HG02642 (cell line): ENCODE data around the gene PHAF1.
"Not testable (repeated sequence)": the region's sequence is repeated elsewhere in the genome, so short reads cannot be mapped to it uniquely, and the experiment has no call there.

Experiments
- ATAC-seq: cut with Tn5 transposase; IDR thresholded peaks from one replicate; pipeline ENCODE4 v1.9.1; 2021; ENCODE audit warnings: mild to moderate bottlenecking; ENCODE audit not compliant: unreplicated experiment, poor library complexity

Gene PHAF1

DNA sequence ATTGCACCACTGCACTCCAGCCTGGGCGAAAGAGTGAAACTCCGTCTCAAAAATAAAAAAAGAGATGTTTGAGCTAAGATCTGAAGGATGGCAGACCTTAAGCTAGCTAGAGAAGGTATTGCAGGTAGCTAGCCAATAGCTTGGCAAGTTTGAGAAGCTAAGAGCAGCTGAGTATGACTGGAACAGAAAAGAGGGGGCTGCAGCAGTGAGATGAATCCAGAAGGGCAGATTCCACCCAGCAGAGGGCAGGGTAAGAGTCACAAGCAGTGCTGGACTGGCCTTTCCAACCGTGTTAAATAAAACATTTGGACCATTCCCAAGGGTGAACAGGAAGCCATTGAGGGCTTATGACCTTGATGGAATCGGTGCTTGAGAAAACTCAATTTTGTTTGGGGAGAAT lies 5.7 kb upstream of the PHAF1 start:
- no peak for ATAC-seq

DNA sequence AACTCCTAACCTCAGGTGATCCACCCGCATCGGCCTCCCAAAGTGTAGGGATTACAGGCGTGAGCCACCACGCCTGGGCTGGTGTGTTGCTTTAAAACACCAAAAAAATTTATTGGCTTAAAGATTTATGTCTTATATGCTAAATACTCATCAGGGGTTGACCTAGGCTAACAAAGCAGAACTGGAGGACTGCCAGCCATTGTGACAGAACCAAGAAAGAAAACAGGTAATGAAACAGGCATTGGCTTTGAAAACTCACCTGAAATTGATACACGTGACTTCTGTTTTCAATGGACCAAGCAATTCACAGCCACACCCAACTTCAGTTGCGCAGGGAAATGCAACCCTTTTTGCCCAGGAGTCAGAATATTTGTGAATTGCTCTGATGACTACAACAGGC lies 4.9 kb upstream of the PHAF1 start:
- ATAC-seq, result no peak

DNA sequence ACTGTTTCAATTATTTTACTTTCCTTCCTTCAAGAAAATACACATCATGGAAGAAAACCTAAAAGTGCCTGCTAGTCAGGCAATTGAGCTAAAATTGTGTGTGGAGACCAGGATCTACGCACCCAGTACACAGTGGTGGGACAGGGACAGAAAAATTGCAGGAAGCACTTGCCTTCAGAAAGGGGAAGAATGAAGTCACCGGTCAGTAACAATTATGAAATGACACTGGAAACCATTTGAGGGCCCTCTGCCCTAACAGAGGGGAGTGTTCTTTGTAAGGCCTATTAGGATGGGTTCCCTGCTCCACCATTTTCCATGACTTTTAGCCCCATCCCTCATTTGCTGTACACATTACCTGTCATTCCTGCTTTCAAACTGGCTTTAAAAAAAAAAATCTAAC lies 4.5 kb upstream of the PHAF1 start:
- no peak for ATAC-seq

DNA sequence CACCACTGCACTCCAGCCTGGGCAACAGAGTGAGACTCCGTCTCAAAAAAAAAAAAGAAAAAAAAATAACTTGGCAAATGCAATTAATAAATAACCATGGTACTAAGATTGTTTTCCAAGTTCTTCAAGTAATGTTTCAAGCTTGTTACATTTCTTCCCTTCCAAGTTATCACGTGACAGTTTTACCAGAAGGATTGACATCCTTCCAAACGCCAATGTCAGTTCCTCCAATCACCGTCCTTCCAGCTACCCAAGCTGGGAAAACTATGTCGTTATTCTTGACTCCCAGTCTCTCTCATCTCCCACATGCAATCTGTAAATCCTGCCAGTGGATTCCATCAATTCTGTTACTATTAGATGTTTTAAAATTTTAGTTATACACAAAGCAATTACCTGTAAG lies 3.9 kb upstream of the PHAF1 start:
- ATAC-seq, result no peak

DNA sequence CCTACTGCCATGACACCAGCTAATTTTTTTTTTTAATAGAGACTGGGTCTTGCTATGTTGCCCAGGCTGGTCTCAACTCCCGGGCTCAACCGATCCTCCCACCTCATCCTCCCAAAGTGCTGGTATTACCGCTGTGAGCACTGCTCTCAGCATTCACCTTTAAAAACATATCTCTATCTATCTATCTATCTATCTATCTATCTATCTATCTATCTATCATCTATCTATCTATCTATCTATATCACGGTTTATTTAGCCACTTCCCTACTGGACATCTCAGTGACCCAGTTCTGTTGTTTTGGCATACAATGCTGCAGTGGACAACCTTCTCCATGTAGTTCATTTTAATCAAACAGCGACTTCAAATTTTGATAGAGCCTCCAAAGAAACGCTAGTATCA lies 1.3 kb upstream of the PHAF1 start:
- ATAC-seq, result no peak

DNA sequence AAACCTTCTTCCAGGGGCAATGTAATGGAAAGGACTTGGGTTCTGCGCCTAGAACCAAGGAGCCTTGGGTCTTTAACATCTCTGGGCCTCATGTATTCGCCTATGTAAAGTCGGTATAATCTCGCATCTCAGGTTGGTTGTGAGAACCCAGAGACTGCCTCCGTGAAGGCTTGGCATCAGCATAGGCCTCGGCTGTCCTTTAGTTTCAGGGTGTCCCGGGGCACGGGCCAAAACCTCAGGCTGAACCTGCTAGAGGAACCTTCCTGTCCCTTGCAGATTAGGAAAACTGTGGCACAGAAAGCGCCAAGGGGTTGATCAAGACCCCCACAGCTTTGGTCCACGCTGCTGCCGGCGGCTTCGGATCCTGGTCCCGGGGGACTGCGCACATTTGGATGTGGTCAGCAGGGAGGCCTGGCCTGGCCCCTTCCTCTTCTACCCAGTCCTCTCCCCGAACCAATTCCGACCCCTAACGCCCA lies 772 bp upstream of the PHAF1 start:
- ATAC-seq, result no peak

DNA sequence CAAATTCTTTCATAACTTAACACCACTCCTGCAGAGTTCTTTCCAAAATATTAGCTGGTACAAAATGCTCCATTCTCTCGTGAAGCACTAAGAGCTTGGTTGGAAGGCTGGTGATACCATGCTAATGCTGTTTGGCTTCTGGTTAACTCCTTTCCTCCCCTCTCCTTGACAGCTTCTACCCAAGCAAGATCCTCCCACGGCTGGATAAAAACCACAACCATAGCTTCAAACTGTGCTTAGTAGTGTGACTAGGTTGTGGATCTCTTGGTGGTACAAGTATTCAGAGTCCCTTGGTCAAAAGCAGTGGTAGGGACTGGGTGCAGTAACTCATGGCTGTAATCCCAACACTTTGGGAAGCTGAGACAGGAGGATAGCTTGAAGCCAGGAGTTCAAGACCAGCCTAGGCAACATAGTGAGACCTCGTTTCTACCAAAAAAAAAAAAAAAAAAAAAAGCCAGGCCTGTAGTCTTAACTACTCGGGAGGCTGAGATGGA lies 2.3 kb downstream of the PHAF1 start:
- no peak for ATAC-seq

DNA sequence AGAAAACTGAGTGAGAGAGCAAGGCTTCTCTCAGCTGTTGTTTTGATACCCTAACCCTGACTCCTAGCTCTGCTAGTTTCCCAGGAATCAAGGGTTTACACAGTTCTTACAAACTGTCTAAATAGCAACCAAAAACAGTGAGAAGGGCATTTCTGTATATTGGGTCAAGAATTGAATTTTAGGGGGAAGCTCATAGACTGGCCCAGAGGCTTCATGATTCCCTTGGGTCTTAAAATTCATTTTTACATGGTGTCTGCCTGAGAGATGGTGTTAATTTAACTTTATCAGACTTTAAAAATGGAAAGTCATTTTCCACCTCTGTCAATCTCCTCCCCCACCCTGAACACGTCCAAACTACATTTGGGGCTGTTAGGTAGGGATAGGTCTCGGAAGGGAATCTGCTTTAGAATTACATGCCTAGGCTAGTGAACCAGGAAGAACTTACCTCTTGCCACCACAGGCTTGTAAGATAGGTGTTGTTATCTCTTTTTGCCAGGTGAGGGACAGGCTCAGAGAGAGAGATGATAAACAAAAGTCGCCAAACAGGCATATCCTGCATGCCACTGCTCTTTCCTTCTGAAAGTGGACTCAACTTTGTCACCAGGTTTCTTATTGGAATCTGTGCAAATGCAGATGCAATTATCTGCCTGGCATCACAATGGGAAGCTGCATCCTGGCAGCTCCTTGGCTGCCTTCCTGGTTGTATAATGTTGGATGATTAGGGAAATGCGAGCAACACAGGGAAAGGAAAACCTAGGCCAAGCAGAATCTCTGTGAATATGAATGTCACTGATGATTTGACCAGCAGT lies 3.1 kb downstream of the PHAF1 start:
- ATAC-seq, result no peak

DNA sequence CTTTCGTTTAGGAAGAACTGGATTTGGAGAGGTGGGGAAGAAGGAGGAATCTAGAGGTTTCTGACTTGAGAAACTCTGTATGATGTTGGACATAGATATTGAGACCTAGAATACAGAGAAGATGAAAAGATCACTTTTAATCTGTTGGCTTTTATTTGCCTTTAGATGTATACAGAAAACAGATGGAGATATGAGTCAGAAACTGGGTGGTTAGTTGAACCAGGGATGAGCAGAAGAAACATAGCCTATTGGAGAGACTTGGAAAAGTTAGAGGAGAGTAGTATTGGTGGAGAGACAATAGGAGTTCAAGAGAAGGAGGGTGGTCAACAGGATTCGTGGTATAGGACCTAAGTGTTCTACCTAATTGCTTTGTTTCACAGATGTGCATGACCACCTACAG lies 5.1 kb downstream of the PHAF1 start:
- ATAC-seq, result no peak

DNA sequence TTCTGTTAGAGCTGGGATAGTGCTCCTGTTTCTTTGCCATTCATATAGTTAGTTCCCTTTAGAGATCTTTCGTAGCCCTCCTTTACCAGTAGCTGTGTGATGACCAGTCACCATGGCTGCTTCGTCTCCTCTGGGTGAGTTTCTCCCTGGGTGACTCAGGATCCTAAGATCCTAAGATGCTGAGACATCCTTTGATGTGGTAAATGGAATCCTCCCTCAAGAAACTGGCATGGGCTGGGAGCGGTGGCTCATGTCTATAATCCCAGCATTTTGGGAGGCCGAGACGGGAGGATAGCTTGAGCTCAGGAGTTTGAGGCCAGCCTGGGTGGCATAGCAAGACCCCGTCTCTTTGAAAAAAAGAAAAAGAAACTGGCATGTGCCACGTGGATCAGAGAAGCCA lies 5.9 kb downstream of the PHAF1 start:
- ATAC-seq, result no peak

DNA sequence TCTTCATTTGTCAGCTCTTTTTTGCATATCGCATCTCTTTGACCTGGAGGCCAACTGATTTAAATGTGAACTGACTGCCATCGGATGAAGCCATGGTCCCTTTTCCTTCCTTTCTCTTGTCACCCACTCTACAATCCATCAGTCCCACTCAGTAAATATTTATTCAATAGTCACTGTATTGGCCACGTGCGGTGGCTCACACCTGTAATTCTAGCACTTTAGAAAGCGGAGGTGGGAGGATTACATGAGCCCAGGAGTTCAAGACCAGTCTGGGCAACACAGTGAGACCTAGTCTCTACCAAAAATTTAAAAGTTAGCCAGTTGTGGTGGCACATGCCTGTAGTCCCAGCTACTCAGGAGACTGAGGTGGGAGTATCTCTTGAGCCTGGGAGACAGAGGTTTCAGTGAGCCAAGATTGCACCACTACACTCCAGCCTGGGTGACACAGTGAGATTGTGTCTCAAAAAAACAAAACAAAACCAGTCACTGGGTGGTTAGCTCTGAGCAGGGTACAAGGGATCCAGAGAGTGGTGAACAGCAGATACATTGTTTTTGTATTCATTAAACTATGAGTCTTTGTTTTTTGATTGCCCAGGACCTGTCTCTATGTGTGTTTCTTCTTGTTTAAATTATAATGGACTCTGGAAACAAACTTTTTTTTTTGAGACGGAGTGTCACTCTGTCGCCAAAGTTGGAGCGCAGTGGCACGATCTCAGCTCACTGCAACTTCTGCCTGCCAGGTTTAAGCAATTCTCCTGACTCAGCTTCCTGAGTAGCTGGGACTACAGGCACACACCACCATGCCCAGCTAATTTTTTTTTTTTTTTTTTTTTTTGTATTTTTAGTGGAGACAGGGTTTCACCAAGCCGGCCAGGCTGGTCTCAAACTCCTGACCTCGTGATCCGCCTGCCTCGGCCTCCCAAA lies 6.9 kb downstream of the PHAF1 start:
- ATAC-seq, result no peak

DNA sequence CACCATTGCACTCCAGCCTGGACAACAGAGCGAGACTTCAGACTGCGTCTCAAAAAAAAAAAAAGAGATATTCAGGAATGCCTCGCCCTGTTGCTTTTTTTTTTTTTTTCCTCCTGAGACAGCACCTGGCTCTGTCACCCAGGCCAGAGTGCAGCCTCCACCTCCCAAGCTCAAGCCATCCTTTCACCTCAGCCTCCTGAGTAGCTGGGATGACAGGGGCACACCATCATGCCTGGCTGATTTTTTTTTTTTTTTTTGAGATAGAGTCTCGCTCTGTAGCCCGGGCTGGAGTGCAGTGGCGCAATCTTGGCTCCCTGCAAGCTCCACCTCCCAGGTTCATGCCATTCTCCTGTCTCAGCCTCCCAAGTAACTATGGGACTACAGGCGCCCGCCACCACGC lies 8.0 kb downstream of the PHAF1 start:
- ATAC-seq, result no peak

DNA sequence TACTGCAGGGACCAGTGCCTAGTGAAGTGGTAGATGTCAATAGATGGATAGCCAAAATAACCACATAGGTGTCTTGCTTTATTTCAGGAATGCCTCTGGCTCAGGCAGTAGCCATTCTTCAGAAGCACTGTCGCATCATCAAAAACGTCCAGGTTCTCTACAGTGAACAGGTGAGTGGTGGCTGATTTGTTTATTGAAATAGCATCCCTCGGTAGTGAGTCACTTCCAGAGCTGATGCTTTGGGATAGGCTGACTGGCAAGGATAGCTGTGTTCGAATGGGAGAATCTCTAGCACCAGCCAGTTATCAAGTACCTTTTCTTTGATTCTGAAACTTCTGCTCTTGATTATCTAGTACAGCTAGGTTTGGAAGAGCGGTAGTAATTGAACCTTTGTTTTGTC lies 10.3 kb downstream of the PHAF1 start:
- ATAC-seq, result no peak

DNA sequence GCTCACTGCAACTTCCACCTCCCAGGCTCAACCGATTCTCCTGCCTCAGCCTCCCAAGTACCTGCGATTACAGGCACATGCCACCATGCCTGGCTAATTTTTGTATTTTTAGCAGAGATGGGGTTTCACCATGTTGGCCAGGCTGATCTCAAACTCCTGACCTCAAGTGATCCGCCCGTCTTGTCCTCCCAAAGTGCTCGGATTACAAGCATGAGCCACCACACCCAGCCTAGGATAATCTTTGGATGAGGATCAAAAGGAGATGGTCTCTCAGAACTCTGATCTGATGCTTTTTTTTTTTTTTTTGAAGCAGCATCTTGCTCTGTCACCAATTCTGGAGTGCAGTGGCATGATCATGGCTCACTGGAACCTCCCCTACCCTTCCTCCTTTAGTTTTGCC lies 13.1 kb downstream of the PHAF1 start:
- not testable (repeated sequence) for ATAC-seq

DNA sequence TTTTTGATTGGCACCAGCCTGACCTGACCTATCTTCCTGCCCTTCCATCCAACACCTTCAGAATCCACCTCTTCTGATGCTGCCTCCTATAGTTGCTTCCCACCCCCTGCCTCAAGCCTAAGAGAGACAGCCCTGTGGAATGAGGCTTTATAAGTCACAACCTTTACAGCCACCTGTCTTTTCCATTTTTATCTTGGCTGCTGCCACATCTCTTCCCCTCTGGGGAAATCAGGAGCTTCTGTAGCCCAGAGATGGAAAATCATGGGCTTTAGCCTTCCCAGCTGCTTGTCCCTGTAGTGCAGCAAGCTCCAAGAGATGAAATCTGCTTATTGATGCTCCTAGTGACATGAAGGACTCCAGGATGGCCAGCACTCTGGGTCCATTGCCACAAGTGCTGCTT lies 18.7 kb downstream of the PHAF1 start:
- no peak for ATAC-seq

DNA sequence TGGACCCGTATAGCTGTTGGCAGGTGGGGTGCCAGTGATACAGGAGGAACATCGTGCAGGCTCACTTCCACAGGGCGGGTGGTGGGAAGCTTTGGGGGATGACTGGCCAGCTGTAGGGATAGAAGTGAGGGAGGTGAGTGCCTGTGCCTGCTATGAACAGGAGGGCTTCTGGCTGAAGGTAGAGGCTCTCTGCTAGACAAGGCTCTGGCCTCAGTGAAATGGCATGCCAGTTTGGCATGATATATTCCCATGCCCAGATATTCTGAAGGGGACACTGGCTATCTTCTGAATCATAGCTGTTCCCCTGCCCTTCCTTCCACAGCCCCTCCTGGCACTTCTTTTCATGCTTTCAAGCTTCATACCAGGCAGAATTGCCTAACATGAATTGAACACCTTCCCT lies 19.1 kb downstream of the PHAF1 start:
- no peak for ATAC-seq

DNA sequence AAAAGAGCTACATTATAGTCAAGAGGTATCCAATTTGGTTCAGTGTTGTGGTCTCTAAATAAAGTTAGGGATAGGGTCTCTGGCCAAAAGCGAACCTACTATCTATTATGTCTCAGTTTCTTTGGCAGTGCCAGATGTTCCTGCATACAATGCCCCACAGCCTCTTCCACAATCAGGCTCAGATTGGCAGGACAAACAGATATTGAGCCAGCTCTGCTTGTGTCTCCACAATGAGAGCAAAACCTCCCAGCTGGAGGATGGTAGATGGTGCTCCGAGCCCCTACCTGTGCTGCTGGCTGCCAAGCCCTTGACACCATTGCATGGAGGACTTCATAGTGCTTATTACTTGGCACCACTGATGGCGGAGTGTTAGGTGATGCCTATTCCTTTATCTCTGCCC lies 19.7 kb downstream of the PHAF1 start:
- ATAC-seq, result no peak

DNA sequence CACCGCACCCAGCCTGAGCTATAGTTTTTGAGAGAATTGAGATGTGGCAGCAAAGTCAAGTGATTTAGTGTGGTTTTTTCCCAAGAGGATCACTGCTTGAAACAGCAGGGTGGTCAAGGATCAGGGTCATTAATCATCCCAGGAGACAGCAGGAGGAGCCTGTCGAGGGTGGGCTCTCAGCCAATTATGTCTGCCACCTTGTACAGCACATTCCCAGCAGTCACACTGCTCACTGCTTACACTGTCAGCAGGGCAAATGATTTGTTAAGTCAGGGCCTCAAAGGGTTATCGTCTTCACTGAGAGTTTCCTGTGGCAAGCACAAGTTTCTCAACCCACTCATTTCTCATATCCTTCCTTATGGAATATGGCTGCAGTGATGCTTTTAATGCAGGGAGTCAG lies 27.9 kb downstream of the PHAF1 start:
- no peak for ATAC-seq

DNA sequence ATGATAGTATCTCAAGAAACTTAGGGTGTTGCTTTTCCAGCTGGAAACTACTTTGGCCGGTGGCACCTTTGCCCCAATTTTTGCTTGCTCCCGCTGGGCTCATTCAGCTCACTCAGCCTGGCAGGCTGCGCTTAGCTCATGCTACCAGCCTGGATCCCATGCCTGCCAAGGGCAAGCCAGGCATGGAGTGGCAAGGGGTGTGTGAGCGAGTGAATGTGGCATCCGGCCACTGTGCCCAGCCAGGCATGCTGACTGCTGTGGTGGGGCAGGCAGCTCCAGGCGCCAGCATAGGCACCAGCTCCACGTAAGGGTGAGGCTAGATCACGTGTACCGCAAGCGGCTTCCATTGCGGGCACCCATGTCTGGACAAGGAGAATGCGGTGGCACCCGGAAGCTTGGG lies 31.6 kb downstream of the PHAF1 start:
- no peak for ATAC-seq

DNA sequence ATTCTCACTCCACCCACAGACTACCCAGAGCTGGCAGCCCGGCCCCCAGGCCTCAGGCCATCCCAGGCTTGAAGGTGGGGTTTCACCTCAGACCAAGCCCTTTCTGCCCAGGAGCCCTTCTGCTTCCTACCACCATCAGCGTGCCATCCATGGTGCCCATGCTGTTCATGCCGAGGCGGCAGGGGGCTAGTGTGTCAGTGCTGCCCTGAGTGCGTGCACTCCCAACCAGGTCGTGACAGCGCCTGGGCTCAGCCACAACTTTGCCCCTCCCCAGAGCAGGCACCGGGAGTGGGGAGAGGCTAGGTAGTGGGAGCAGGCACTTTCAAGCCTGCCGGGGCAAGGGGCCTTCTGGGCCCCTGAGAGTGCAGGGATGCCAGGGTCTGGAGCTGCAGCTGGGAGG lies 32.6 kb downstream of the PHAF1 start:
- no peak for ATAC-seq

DNA sequence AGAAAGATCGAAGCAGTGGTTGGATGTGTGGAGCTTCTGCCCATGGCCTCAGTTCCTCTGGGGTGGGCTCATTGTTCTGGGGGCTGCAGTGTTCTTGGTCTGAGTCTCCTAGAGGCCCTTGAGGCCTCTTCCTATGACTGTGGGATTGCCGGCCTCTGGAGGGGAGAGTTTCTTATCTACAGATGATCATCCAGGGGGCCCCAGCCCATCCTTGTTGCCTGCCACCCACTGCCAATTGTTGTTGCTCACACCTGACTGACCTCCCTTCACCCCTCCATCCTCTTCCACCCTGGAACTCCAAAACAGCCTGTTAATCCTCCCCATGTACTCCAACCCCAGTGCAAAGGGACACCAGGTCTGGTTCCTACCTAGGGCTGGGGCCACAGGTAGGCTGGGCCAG lies 35.2 kb downstream of the PHAF1 start:
- no peak for ATAC-seq
